Pancreas (tissue), 10 donors: Measurements from ENCODE around the gene OR2A2. TPM values are rescaled to one million over a fixed set of nuclear protein-coding genes. Genes with fewer than 3 reads are reported as not detected.

ENCODE experiments used
- ATAC-seq, 4 donors: fragments of 200-7000 bp; cut with Tn5 transposase; one replicate each; pipeline versions ENCODE4 v1.8.0 to v1.9.1; 2020; ENCODE audit warnings: mild to moderate bottlenecking in 4 of 4, moderate library complexity in 4 of 4
- DNase-seq, 6 donors: peaks; one replicate each; pipeline ENCODE4 v3.0.0-alpha.2; 2020
- FAIRE-seq: peaks from 2 replicates; lab custom pipeline; 2012; peaks lifted over from hg19 to GRCh38; lab: Jason Lieb, UNC
- H3K27ac ChIP-seq, 4 donors: fragments of 200-600 bp; sonication (generic); 1 replicate in 3 of 4; 2 replicates in 1 of 4; pipeline versions ENCODE4 v1.5.0 to v1.8.0; 2020
- H3K27me3 ChIP-seq, 4 donors: fragments of 200-600 bp; one replicate each; pipeline ENCODE4 v1.8.0; 2021
- H3K36me3 ChIP-seq, 3 donors: fragments of 200-600 bp; sonication (generic) in 1 of 3; one replicate each; pipeline versions ENCODE4 v1.5.0 to v1.8.0; 2020 to 2021
- H3K4me1 ChIP-seq, 3 donors: fragments of 200-600 bp; one replicate each; pipeline ENCODE4 v1.8.0; 2021
- H3K4me3 ChIP-seq, 4 donors: fragments of 200-600 bp; sonication (generic) in 2 of 4; one replicate each; pipeline versions ENCODE4 v1.5.0 to v1.8.0; 2020 to 2021
- H3K9me3 ChIP-seq, 4 donors: fragments of 200-600 bp; one replicate each; pipeline ENCODE4 v1.8.0; 2021
- CTCF ChIP-seq, 4 donors: fragments of 200-600 bp; sonication (generic) in 3 of 4; IDR thresholded peaks; one replicate each; pipeline versions ENCODE4 v1.5.0 to v1.8.0; 2021; ENCODE audit warnings: antibody characterized with exemption in 4 of 4
- WGBS, 2 donors: extraction: QIAGEN DNeasy Blood & Tissue Kit; methylation state at CpG; one replicate each; pipeline ENCODE4 v1.1.7; 2013; 5-methylcytosine and 5-hydroxymethylcytosine counted together
- intact Hi-C, 3 donors: fragments of 100-400 bp; cut with DNase I; formaldehyde crosslinking; loops; one replicate each; pipeline versions ENCODE4 v1.11.1 to v1.14.2; 2022
- polyA plus RNA-seq, 2 donors: library from polyadenylated mRNA; stranded (reverse); fragments of 200-250 nt; gene quantifications; one replicate each; pipeline ENCODE4 v1.2.3, GENCODE V29; 2013
- total RNA-seq, 6 donors: library from RNA; stranded (reverse); fragmentation: NEBNext Ultra II Directional in 4 of 6; extraction: Animal tissue kit (Norgen Biotek cat#: 25700) in 4 of 6; gene quantifications; one replicate each; pipeline versions ENCODE4 v1.2.1 to v1.2.4, GENCODE V29; 2021 to 2023
- donor health status: healthy with polysubstance abuse.
- donor health status: DM: no; HTN: no; CAD: no; lungs with moderate emphysema.
- donor health status: DM: no; HTN: no; CAD: no.
- donor health status: control.
- donor health status: control.
- donor health status: Bipolar disorder and iron deficiency.
- donor health status: DM: yes; HTN: yes; CAD: no.
- donor health status: DM: no; HTN: no; CAD: no.
- donor health status: DM: no; HTN: no; CAD: no.
- donor health status: DM: yes; HTN: yes; CAD: no.

Gene OR2A2
- total and polyA plus RNA-seq, 8 donors: not detected

- TF ChIP-seq CTCF (IDR thresholded peaks at IDR 0.05): no peak
- FAIRE-seq: no peak
- Histone ChIP-seq H3K36me3 (no peaks in the 10 kb centered on the region), H3K4me1 (no peaks in the 10 kb centered on the region), H3K27ac (no peak overlapping the region), H3K9me3 (no peaks in the 10 kb centered on the region), H3K27me3 (no peaks in the 10 kb centered on the region), H3K4me3 (no peak overlapping the region)
- WGBS, 2 donors: 74 to 83% methylated on average over 2 of the region's 2 CpGs
- no peak for DNase-seq
- intact Hi-C loops: no loop called here
- no peak for ATAC-seq
Measured at GRCh38 chr7:144130730-144131129, 21.3 kb downstream of the OR2A2 start.

GRCh38 chr7:144132262-144132661 is 22.9 kb downstream of the OR2A2 start:
- no peak for DNase-seq
- no peak for ATAC-seq
- Histone ChIP-seq H3K27ac (no peak overlapping the region), H3K4me3 (no peak overlapping the region), H3K4me1 (no peaks in the 10 kb centered on the region), H3K36me3 (no peaks in the 10 kb centered on the region), H3K27me3 (no peaks in the 10 kb centered on the region), H3K9me3 (no peaks in the 10 kb centered on the region)
- intact Hi-C loops: no loop called here
- FAIRE-seq: no peak
- WGBS, 2 donors: 67 to 79% methylated on average over 3 of the region's 3 CpGs
- TF ChIP-seq CTCF (IDR thresholded peaks at IDR 0.05): no peak

- 78 to 80% methylated on average over 6 of the region's 6 CpGs for WGBS, 2 donors
- DNase-seq (no peak), FAIRE-seq (no peak), ATAC-seq (no peak)
- Histone ChIP-seq H3K9me3 (no peaks in the 10 kb centered on the region), H3K27me3 (no peaks in the 10 kb centered on the region), H3K27ac (no peak overlapping the region), H3K36me3 (no peaks in the 10 kb centered on the region), H3K4me1 (no peaks in the 10 kb centered on the region), H3K4me3 (no peak overlapping the region)
- no peak for TF ChIP-seq CTCF (IDR thresholded peaks at IDR 0.05)
- intact Hi-C loops: no loop called here
Measured at GRCh38 chr7:144133307-144133706, 23.9 kb downstream of the OR2A2 start.

- Histone ChIP-seq H3K27me3 (no peaks in the 10 kb centered on the region), H3K27ac (no peak overlapping the region), H3K4me3 (no peak overlapping the region), H3K9me3 (no peaks in the 10 kb centered on the region), H3K36me3 (no peaks in the 10 kb centered on the region), H3K4me1 (no peaks in the 10 kb centered on the region)
- DNase-seq (no peak), ATAC-seq (no peak), FAIRE-seq (no peak)
- no peak for TF ChIP-seq CTCF (IDR thresholded peaks at IDR 0.05)
- WGBS, 2 donors: 66 to 72% methylated on average over 1 of the region's 1 CpG
- intact Hi-C loops: no loop called here
Measured at GRCh38 chr7:144134116-144134515, 24.7 kb downstream of the OR2A2 start.

- no peak for TF ChIP-seq CTCF (IDR thresholded peaks at IDR 0.05)
- no peaks in the 10 kb centered on the region for H3K27me3 ChIP-seq
- intact Hi-C loops: no loop called here
- H3K4me1 ChIP-seq: no peaks in the 10 kb centered on the region
- DNase-seq: no peak
- H3K9me3 ChIP-seq: no peaks in the 10 kb centered on the region
- ATAC-seq: no peak
- H3K36me3 ChIP-seq: no peaks in the 10 kb centered on the region
- 72 to 85% methylated on average over 1 of the region's 1 CpG for WGBS, 2 donors
- no peak for FAIRE-seq
- H3K27ac ChIP-seq: no peak overlapping the region
- H3K4me3 ChIP-seq: no peak overlapping the region
Measured at GRCh38 chr7:144137501-144137900, 28.1 kb downstream of the OR2A2 start.
